ENCODE results near the gene IFIT1.

The IFIT1 gene

DNA sequence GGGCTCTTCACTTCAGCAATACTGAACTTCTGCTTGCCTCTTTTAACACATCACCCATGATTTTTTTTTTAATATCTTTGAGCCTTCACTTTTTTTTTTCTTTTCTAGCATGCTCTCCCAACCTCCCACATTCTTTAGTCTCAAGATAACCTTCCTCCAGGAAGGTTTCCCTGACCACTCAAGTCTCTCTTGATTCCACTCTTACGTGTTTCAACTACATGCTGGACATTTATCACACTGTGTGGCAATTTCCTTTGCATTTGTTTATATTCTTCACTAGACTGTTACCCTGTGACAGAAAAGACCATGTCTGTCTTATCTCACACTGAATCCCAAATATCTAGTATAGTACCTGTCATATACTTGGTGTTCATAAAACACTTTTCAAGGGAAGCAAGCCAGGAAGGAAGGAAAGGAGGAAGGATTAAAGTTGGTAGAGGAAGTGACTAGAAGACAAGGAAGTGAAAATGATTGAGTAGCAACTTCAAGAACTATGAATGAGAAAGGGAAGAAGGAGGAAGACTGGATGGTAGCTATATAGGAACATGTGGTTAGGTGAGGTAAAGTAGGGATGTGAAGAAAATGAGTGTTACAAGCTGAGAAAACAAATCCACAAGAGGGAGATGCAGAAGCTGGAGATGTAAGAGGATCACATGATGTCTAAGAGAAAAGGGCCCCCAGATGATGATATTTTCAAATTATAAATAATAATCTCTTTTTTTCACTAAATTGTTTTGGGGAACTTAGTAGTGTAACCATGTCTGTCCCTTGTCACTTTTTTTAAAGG, 62.3 kb downstream of the IFIT1 start:
- no peak for DNase-seq (ENCODE audit: low spot score)
- TF ChIP-seq, protein P1, sequence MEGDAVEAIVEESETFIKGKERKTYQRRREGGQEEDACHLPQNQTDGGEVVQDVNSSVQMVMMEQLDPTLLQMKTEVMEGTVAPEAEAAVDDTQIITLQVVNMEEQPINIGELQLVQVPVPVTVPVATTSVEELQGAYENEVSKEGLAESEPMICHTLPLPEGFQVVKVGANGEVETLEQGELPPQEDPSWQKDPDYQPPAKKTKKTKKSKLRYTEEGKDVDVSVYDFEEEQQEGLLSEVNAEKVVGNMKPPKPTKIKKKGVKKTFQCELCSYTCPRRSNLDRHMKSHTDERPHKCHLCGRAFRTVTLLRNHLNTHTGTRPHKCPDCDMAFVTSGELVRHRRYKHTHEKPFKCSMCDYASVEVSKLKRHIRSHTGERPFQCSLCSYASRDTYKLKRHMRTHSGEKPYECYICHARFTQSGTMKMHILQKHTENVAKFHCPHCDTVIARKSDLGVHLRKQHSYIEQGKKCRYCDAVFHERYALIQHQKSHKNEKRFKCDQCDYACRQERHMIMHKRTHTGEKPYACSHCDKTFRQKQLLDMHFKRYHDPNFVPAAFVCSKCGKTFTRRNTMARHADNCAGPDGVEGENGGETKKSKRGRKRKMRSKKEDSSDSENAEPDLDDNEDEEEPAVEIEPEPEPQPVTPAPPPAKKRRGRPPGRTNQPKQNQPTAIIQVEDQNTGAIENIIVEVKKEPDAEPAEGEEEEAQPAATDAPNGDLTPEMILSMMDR (IDR thresholded peaks at IDR 0.05; ENCODE audit: extremely low read depth, missing control alignments) = no peak
